Naive thymus-derived CD4-positive, alpha-beta T cell (primary cell): ENCODE results near the gene NMRK2. TPM values are rescaled to one million over a fixed set of nuclear protein-coding genes. Genes with fewer than 3 reads are reported as not detected.

Experiments used
- ATAC-seq: fragments of 150-1000 bp; cut with Tn5 transposase; 2 replicates; pipeline ENCODE4 v1.10.0; 2021; ENCODE audit warnings: mild to moderate bottlenecking, moderate library complexity
- CTCF ChIA-PET: fragments of 350-600 bp; sonication (Branson Sonifier 250); formaldehyde crosslinking; loops from one replicate; lab custom pipeline; 2021; ENCODE audit warnings: antibody characterized with exemption; lab: Charles Lee
- POLR2A ChIA-PET: fragments of 350-600 bp; sonication (Branson Sonifier 250); formaldehyde crosslinking; loops from one replicate; lab custom pipeline; 2021; ENCODE audit warnings: antibody characterized with exemption, inconsistent platforms; lab: Charles Lee
- DNase-seq, 9 donors: peaks; one replicate each; pipeline versions ENCODE4 v3.0.0 to v3.0.0-alpha.2; 2020 to 2022; ENCODE audit warnings: mixed read lengths in 1 of 9
- H3K27ac ChIP-seq: one replicate; pipeline ENCODE4 v1.7.0; 2013; ENCODE audit warnings: mild to moderate bottlenecking, low read depth, low read length, moderate library complexity
- H3K27me3 ChIP-seq, 2 donors: one replicate each; pipeline ENCODE4 v1.7.0; 2013; ENCODE audit warnings: low read length in 2 of 2, mild to moderate bottlenecking in 2 of 2, moderate library complexity in 2 of 2; ENCODE audit not compliant: control insufficient read depth in 2 of 2, insufficient read depth in 2 of 2
- H3K36me3 ChIP-seq, 3 experiments: 1 replicate in 2 of 3; 2 replicates in 1 of 3; pipeline ENCODE4 v1.7.0; 2013; ENCODE audit warnings: low read length in 3 of 3, mild to moderate bottlenecking in 3 of 3, moderate library complexity in 1 of 3; ENCODE audit not compliant: insufficient read depth in 3 of 3, control insufficient read depth in 2 of 3
- H3K4me1 ChIP-seq, 2 donors: one replicate each; pipeline ENCODE4 v1.7.0; 2013; ENCODE audit warnings: low read length in 2 of 2, mild to moderate bottlenecking in 2 of 2, moderate library complexity in 1 of 2; ENCODE audit not compliant: control insufficient read depth in 2 of 2, insufficient read depth in 2 of 2
- H3K4me3 ChIP-seq: 2 replicates; pipeline ENCODE4 v1.7.0; 2013; ENCODE audit warnings: mild to moderate bottlenecking, low read length
- H3K9me3 ChIP-seq, 3 experiments: 1 replicate in 2 of 3; 2 replicates in 1 of 3; pipeline ENCODE4 v1.7.0; 2013; ENCODE audit warnings: low read length in 3 of 3; ENCODE audit not compliant: control insufficient read depth in 2 of 3
- H3K27ac Mint-ChIP-seq, 9 donors: one replicate each; pipeline ENCODE4 v1.8.0; 2020 to 2022; ENCODE audit warnings: mixed read lengths in 9 of 9, mild to moderate bottlenecking in 8 of 9, moderate library complexity in 5 of 9, inconsistent platforms in 2 of 9
- H3K27me3 Mint-ChIP-seq, 5 donors: one replicate each; pipeline ENCODE4 v1.8.0; 2021 to 2022; ENCODE audit warnings: mixed read lengths in 5 of 5, mild to moderate bottlenecking in 1 of 5
- H3K36me3 Mint-ChIP-seq, 5 donors: one replicate each; pipeline ENCODE4 v1.8.0; 2020 to 2022; ENCODE audit warnings: mixed read lengths in 5 of 5, mild to moderate bottlenecking in 3 of 5, inconsistent platforms in 1 of 5
- H3K4me1 Mint-ChIP-seq, 7 donors: one replicate each; pipeline ENCODE4 v1.8.0; 2020 to 2022; ENCODE audit warnings: mixed read lengths in 7 of 7, mild to moderate bottlenecking in 3 of 7, inconsistent platforms in 1 of 7
- H3K4me3 Mint-ChIP-seq, 10 donors: one replicate each; pipeline ENCODE4 v1.8.0; 2020 to 2022; ENCODE audit warnings: mild to moderate bottlenecking in 10 of 10, mixed read lengths in 10 of 10, moderate library complexity in 6 of 10, inconsistent platforms in 2 of 10
- H3K9me3 Mint-ChIP-seq, 11 donors: one replicate each; pipeline ENCODE4 v1.8.0; 2020 to 2022; ENCODE audit warnings: mixed read lengths in 11 of 11, mild to moderate bottlenecking in 4 of 11, inconsistent platforms in 1 of 11, moderate library complexity in 1 of 11
- intact Hi-C, 2 donors: fragments of 100-400 bp; cut with micrococcal nuclease; formaldehyde crosslinking; loops; one replicate each; pipeline ENCODE4 v1.15.1; 2023
- polyA plus RNA-seq, 2 donors: library from polyadenylated mRNA; unstranded; fragments of 300-500 nt; fragmentation: Illumina TruSeq; gene quantifications; one replicate each; pipeline ENCODE4 v1.2.3, GENCODE V29; 2021
- total RNA-seq, 6 experiments: library from RNA in 5 of 6; stranded (reverse) in 5 of 6; gene quantifications; 1 replicate in 5 of 6; 2 replicates in 1 of 6; pipeline ENCODE4 v1.2.3 and lab custom pipeline; 2021 to 2026

The NMRK2 gene
- total and polyA plus RNA-seq, 7 experiments from 2014 or later, result not detected

DNA sequence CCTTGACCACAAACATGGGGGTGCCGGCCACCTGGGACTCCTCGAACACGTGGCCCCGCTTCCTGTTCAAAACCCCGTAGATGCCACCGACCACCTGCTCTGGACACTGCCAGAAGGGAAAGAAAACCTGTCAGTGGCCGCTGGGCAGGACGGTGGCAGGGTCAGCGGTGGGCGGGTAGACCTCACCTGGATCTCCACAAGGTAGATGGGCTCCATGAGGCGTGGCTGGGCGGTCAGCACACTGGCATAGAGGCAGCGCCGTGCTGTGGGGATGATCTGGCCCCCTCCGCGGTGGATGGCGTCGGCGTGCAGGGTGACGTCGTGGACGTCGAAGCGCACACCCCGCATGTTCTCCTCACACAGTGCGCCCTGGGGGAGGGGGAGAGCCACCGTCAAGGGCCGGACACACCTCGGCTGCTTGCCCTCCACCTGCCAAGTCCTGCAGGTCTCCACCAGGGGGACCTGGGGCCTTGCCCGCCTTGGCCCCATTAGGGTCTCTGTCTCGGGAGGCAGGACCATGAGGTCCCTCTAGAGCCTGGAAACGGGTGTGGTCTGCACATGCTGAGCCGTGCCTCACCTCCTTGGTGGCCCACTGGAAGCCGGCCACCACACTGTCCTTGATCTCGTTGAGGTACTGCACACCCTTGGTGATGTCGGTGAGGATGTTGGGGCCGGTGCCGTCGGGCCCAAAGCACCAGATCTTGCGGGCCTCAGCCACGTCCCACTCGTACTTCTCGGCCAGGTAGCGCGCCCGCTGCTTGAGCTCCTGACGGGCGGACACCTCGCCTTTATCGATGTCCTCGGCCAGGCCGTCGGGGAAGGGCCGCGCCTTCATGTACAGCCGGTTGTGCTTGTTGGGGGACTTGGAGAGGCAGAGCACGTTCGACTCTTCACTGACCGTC, 44.6 kb downstream of the NMRK2 start:
- H3K9me3 ChIP-seq, result no peaks in the 10 kb centered on the region
- H3K27ac ChIP-seq, result no peak overlapping the region
- peak; percentile 3 for ATAC-seq
- Mint-ChIP-seq H3K36me3 (peaks cover 0 to 21% (median 6%) of the 10 kb centered on the region in 5 donors), H3K27me3 (no peaks in the 10 kb centered on the region), H3K27ac (peak overlapping the region in 4 of 9 donors; percentile 8 to 48 (median 34)), H3K9me3 (no peaks in the 10 kb centered on the region), H3K4me1 (peaks cover under 1 to 16% (median 4%) of the 10 kb centered on the region in 7 donors), H3K4me3 (no peak overlapping the region)
- DNase-seq, result peak in 1 of 9 donors; percentile 14
- CTCF ChIA-PET, result no interaction called here
- H3K27me3 ChIP-seq, result no peaks in the 10 kb centered on the region
- H3K4me1 ChIP-seq, result peaks cover 0 to 4% of the 10 kb centered on the region in 2 donors
- no peak overlapping the region for H3K4me3 ChIP-seq
- POLR2A ChIA-PET, result interaction anchor here (1.6 kb wide), 1 partner anchor 8 kb away, joined by 6 read pairs; the partner anchor contains the start of gene EEF2
- intact Hi-C loops, result no loop called here
- peaks cover 32 to 72% (median 39%) of the 10 kb centered on the region in 3 experiments for H3K36me3 ChIP-seq

DNA sequence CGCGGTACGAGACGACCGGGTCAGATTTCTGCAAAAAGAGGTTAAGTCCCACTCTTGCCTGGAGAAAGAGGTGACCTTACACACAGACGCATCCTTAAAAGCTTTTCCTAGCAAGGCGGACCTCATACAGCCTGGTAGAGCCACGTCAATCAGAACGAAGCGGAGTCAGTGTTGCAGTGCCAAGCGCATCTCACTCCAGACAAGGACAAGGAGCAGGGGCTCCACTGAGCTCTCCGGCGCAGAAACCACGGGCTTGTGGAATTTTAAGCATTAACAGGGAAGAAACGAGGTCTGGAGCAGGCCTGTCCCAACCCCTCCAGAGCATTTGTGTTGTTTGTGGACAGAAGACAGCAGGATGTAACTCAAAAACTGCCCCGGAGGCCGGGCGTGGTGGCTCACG, 45.3 kb downstream of the NMRK2 start:
- no peak for ATAC-seq
- H3K4me3 ChIP-seq, result no peak overlapping the region
- Mint-ChIP-seq H3K4me3 (no peak overlapping the region), H3K9me3 (no peaks in the 10 kb centered on the region), H3K27ac (peak overlapping the region in 3 of 9 donors; percentile 10 to 80 (median 48)), H3K27me3 (no peaks in the 10 kb centered on the region), H3K36me3 (peaks cover 0 to 28% (median 13%) of the 10 kb centered on the region in 5 donors), H3K4me1 (peaks cover 5 to 23% (median 10%) of the 10 kb centered on the region in 7 donors)
- H3K9me3 ChIP-seq, result no peaks in the 10 kb centered on the region
- H3K36me3 ChIP-seq, result peaks cover 38 to 79% (median 39%) of the 10 kb centered on the region in 3 experiments
- H3K4me1 ChIP-seq, result peaks cover 3 to 9% of the 10 kb centered on the region in 2 donors
- no peaks in the 10 kb centered on the region for H3K27me3 ChIP-seq
- intact Hi-C loops, result no loop called here
- POLR2A ChIA-PET, result no interaction called here
- no peak for DNase-seq
- CTCF ChIA-PET, result no interaction called here
- H3K27ac ChIP-seq, result no peak overlapping the region

DNA sequence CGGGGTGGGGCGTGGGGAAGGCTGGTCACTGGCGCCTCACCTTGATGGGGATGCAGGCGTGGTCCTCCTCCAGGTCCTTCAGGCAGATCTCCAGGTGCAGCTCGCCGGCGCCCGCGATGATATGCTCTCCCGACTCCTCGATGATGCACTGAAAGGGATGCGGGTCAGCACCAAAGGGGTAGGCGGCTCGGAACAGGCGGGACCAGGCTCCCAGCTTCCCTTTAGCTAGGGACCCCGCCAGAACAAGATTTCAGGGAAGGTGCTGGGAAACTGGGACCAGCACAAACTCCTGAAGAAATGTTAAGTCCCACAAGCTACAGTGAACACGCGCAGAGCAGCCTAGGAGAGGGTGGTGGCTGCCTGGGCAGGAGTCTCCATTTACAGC, 46.4 kb downstream of the NMRK2 start:
- no peaks in the 10 kb centered on the region for H3K27me3 Mint-ChIP-seq
- ChIA-PET POLR2A (interaction anchor here (0.5 to 1.1 kb wide), 4 partner anchors 8 to 223 kb away, joined by 3 to 4 read pairs (median 3); partner anchors contain the start of gene DAPK3), CTCF (interaction anchor here (0.7 kb wide), 1 partner anchor 8 kb away, joined by 7 read pairs; no protein-coding TSS in a partner anchor)
- Histone ChIP-seq H3K36me3 (peaks cover 47 to 90% (median 49%) of the 10 kb centered on the region in 3 experiments), H3K4me3 (no peak overlapping the region), H3K27me3 (no peaks in the 10 kb centered on the region), H3K27ac (no peak overlapping the region), H3K9me3 (no peaks in the 10 kb centered on the region), H3K4me1 (peaks cover 14 to 20% of the 10 kb centered on the region in 2 donors)
- DNase-seq (no peak), ATAC-seq (no peak)
- intact Hi-C loops, result no loop called here
- H3K4me3 Mint-ChIP-seq, result peak overlapping the region in 2 of 10 donors; percentile 32 to 38
- H3K36me3 Mint-ChIP-seq, result peaks cover 4 to 39% (median 16%) of the 10 kb centered on the region in 5 donors
- no peak overlapping the region for H3K27ac Mint-ChIP-seq
- no peaks in the 10 kb centered on the region for H3K9me3 Mint-ChIP-seq
- peaks cover 16 to 34% (median 21%) of the 10 kb centered on the region in 7 donors for H3K4me1 Mint-ChIP-seq

DNA sequence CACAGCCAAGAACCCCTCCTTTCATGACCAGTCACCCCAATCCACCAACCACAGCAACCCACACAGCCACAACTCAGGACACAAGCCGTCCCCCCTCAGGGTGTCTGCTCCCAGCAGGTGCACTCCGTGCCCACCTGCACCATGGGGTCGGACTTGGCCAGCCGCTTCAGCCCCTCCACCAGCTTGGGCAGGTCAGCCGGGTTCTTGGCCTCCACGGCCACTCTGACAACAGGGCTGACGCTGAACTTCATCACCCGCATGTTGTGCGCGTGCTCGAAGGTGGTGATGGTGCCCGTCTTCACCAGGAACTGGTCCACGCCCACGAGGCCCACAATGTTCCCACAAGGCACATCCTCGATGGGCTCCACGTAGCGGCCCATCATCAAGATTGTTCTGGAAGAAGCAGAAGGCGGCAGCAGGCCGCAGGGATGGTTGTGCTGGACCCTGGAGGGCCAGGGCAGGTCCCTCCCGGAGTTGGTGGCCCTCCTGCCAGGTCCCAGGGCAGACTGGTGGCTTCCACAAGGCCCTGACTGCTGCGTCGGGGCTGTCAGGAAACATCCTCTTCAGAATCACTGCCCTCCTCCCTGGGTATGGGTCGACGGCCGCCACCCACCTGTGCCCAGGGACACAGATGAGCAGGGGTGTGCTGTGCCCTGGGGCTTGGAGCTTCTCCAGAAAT, 46.9 kb downstream of the NMRK2 start:
- no peaks in the 10 kb centered on the region for H3K27me3 Mint-ChIP-seq
- H3K36me3 ChIP-seq, result peaks cover 47 to 95% (median 49%) of the 10 kb centered on the region in 3 experiments
- POLR2A ChIA-PET, result interaction anchor here (0.6 to 1.1 kb wide), 3 partner anchors 9 to 26 kb away, joined by 3 read pairs; partner anchors contain the start of gene DAPK3
- no peaks in the 10 kb centered on the region for H3K9me3 Mint-ChIP-seq
- intact Hi-C loops, result loop anchor here in 1 of 2 donors (10.0 kb wide), 1 partner anchor 475 kb away; the partner anchor contains the start of genes DOHH and FZR1
- no peaks in the 10 kb centered on the region for H3K27me3 ChIP-seq
- no peaks in the 10 kb centered on the region for H3K9me3 ChIP-seq
- peaks cover 4 to 44% (median 19%) of the 10 kb centered on the region in 5 donors for H3K36me3 Mint-ChIP-seq
- H3K4me1 Mint-ChIP-seq, result peaks cover 22 to 39% (median 24%) of the 10 kb centered on the region in 7 donors
- peaks cover 15 to 25% of the 10 kb centered on the region in 2 donors for H3K4me1 ChIP-seq
- CTCF ChIA-PET, result no interaction called here
- H3K4me3 Mint-ChIP-seq, result peak overlapping the region in 2 of 10 donors; percentile 32 to 38
- no peak overlapping the region for H3K27ac ChIP-seq
- ATAC-seq, result peak; percentile 18
- DNase-seq, result peak in 1 of 9 donors; percentile 9
- H3K4me3 ChIP-seq, result no peak overlapping the region
- peak overlapping the region in 2 of 9 donors; percentile 67 to 77 for H3K27ac Mint-ChIP-seq

DNA sequence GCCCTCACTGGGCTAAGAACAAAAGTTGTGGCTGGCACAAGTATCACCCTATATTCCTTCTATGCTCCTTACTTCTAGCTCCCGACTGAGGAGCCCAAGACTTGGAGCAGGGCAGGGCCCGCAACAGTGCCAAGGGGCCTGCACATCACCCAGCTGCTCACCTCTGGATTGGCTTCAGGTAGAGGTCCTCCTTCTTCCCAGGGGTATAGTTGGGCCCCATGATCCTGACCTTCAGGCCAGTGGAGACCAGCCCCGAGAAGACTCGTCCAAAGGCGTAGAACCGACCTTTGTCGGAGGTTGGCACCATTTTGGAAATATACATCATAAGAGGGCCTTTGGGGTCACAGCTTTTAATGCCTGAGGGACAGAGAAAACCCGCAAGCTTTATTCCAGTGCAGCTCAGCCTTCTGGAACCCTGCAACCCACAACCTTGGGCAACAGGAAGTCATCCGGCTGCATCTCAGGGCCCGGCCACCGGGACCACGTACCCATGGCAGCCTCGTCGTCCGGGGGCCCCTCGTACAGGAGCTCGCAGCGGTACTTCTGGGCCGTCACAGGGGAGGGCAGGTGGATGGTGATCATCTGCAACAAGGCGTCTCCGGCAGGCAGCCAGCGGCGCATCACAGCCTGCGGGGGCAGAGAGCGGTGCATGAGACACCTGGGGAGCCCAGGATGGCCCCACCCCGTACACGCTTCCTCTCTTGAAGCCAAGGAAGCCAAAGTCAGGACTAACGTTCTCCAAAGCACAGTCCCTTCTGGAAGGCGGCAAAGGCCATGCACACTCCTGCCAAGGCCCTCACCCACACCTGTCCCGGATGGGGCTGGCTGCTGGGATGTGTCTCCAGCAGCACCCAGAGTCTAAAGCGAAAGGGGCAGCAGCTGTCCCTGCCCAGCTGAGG, 47.7 kb downstream of the NMRK2 start:
- Mint-ChIP-seq H3K4me1 (peaks cover 22 to 39% (median 29%) of the 10 kb centered on the region in 7 donors), H3K4me3 (no peak overlapping the region), H3K36me3 (peaks cover 4 to 44% (median 21%) of the 10 kb centered on the region in 5 donors), H3K9me3 (no peaks in the 10 kb centered on the region), H3K27me3 (no peaks in the 10 kb centered on the region), H3K27ac (no peak overlapping the region)
- CTCF ChIA-PET, result no interaction called here
- Histone ChIP-seq H3K36me3 (peaks cover 47 to 93% (median 49%) of the 10 kb centered on the region in 3 experiments), H3K9me3 (no peaks in the 10 kb centered on the region), H3K27ac (no peak overlapping the region), H3K4me3 (no peak overlapping the region), H3K27me3 (no peaks in the 10 kb centered on the region), H3K4me1 (peaks cover 17 to 26% of the 10 kb centered on the region in 2 donors)
- peak in 1 of 9 donors; percentile 5 for DNase-seq
- ATAC-seq, result no peak
- POLR2A ChIA-PET, result interaction anchor here (1.1 kb wide), 2 partner anchors 10 to 27 kb away, joined by 3 read pairs; partner anchors contain the start of gene PIAS4
- intact Hi-C loops, result loop anchor here in 1 of 2 donors (10.0 kb wide), 1 partner anchor 476 kb away; the partner anchor contains the start of genes DOHH and FZR1
